Thoracic aorta (tissue), 2 donors: ENCODE results near the gene CAPN5. TPM values are rescaled to one million over a fixed set of nuclear protein-coding genes. Genes with fewer than 3 reads are reported as not detected.

Source experiments
- ATAC-seq: fragments of 150-250 bp; one replicate; pipeline ENCODE4 v1.8.0; 2017; ENCODE audit warnings: low read depth; ENCODE audit not compliant: insufficient number of reproducible peaks, low FRiP score
- DNase-seq: peaks from one replicate; pipeline ENCODE4 v3.0.0-alpha.2; 2020; ENCODE audit warnings: low spot score
- H3K27ac ChIP-seq, 2 donors: fragments of 200-600 bp; sonication (generic); 1 replicate in 1 of 2; 2 replicates in 1 of 2; pipeline ENCODE4 v1.5.1; 2016; ENCODE audit warnings: mild to moderate bottlenecking in 2 of 2, moderate library complexity in 2 of 2
- H3K27me3 ChIP-seq: fragments of 200-600 bp; sonication (generic); replicated peaks from 2 replicates; pipeline ENCODE4 v1.6.0; 2016; ENCODE audit warnings: mild to moderate bottlenecking; ENCODE audit not compliant: insufficient read depth
- H3K36me3 ChIP-seq: fragments of 200-600 bp; sonication (generic); one replicate; pipeline ENCODE4 v1.5.1; 2016
- H3K4me1 ChIP-seq, 2 donors: fragments of 200-600 bp; sonication (generic); 1 replicate in 1 of 2; 2 replicates in 1 of 2; pipeline versions ENCODE4 v1.5.1 to v1.6.0; 2016; ENCODE audit warnings: low read depth in 2 of 2, mild to moderate bottlenecking in 1 of 2; ENCODE audit not compliant: control insufficient read depth in 1 of 2
- H3K4me3 ChIP-seq: fragments of 200-600 bp; sonication (generic); 2 replicates; pipeline ENCODE4 v1.5.1; 2016; ENCODE audit warnings: mild to moderate bottlenecking
- H3K9me3 ChIP-seq: fragments of 200-600 bp; sonication (generic); 2 replicates; pipeline ENCODE4 v1.5.1; 2016
- total RNA-seq, 2 donors: library from RNA; depleted of rRNA; stranded (reverse); fragments of >200 nt; gene quantifications; one replicate each; pipeline versions ENCODE4 v1.1.0 to v1.2.3, GENCODE V29; 2016
- TF ChIP-seq, protein P1 (sequence below): fragments of 200-600 bp; sonication (generic); IDR thresholded peaks from one replicate; pipeline ENCODE4 v1.5.1; 2019; ENCODE audit warnings: antibody characterized with exemption

CAPN5 gene
- total RNA-seq, 2 donors from 2014 or later, result 9.5 to 20.8 TPM

DNA sequence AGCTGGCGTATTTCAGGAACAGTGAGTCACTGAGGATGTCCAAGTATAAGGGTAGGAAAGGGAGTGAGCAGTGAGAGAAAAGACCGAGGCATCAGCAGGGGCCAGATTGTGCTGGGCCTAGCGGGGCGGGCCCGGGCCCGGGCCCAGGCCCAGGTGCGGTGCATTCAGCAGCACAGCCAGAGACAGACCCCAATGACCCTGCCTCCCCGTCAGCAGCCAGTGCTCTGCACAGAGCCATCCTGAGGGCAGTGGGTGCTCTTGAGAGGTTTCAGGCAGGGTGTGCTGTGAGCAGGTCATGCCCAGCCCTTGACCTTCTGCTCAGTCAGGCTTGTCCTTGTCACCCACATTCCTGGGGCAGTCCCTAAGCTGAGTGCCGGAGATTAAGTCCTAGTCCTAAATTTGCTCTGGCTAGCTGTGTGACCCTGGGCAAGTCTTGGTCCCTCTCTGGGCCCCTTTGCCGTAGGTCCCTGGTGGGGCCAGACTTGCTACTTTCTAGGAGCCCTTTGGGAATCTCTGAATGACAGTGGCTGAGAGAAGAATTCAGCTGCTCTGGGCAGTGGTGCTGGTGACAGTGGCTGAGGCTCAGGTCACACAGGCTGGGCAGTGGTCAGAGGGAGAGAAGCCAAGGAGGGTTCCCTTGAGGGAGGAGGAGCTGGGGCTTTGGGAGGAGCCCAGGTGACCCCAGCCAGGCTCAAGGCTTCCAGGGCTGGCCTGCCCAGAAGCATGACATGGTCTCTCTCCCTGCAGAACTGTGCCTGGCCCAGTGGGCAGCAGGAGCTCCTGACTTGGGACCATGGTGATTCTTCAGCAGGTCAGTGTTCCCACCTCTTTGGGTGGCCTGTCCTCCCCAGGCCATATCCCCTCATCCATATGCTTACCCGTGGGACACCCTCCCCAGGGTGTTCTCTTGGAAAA, 63.3 kb downstream of the CAPN5 start:
- Histone ChIP-seq H3K27ac (peak overlapping the region; percentile 55 to 69), H3K4me3 (no peak overlapping the region), H3K36me3 (no peaks in the 10 kb centered on the region), H3K4me1 (peaks cover 18 to 38% of the 10 kb centered on the region in 2 donors), H3K27me3 (no peaks in the 10 kb centered on the region), H3K9me3 (no peaks in the 10 kb centered on the region)
- TF ChIP-seq, protein P1, sequence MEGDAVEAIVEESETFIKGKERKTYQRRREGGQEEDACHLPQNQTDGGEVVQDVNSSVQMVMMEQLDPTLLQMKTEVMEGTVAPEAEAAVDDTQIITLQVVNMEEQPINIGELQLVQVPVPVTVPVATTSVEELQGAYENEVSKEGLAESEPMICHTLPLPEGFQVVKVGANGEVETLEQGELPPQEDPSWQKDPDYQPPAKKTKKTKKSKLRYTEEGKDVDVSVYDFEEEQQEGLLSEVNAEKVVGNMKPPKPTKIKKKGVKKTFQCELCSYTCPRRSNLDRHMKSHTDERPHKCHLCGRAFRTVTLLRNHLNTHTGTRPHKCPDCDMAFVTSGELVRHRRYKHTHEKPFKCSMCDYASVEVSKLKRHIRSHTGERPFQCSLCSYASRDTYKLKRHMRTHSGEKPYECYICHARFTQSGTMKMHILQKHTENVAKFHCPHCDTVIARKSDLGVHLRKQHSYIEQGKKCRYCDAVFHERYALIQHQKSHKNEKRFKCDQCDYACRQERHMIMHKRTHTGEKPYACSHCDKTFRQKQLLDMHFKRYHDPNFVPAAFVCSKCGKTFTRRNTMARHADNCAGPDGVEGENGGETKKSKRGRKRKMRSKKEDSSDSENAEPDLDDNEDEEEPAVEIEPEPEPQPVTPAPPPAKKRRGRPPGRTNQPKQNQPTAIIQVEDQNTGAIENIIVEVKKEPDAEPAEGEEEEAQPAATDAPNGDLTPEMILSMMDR, result no peak
- ATAC-seq (no peak), DNase-seq (no peak)

DNA sequence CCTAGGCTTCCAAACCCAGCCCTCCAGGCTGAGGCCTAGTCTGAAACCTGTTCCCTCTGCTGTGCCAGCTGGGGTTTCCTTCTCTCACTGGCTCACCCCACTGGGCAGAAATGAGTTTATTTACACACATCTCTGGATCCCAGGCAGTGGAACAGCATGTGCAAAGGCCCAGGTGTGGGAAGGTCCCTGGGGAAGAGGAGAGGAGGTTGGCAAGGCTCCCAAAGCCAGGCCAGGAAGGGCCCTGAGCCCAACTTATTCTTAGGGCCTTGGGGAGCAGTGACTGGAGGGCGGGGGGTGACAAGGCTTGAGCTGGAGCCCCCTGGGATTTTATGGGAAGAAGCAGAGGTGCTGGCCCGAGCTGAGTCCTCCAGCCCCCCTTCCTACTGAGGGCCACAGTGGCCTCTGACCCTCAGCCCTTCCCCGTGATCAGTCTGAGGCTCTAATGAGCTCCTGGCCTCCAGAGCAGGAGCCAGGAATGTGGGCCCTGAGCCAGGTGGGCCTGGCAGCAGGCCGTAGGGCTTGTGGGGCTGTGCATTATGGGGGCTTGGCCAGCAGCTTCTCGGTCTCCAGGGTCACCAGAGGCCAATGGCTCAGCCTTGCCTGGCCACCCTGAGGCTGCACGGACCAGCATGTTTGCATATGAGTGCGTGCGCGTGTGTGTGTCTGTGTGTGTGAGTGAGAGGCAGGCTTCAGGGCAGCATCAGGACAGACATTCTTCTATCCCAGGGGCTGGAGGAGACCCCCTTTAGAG, 64.2 kb downstream of the CAPN5 start:
- ATAC-seq (peak; percentile 33), DNase-seq (no peak)
- Histone ChIP-seq H3K27me3 (no peaks in the 10 kb centered on the region), H3K4me3 (no peak overlapping the region), H3K27ac (peak overlapping the region; percentile 55 to 69), H3K9me3 (no peaks in the 10 kb centered on the region), H3K36me3 (no peaks in the 10 kb centered on the region), H3K4me1 (peaks cover 18 to 38% of the 10 kb centered on the region in 2 donors)
- TF ChIP-seq, protein P1, result no peak

DNA sequence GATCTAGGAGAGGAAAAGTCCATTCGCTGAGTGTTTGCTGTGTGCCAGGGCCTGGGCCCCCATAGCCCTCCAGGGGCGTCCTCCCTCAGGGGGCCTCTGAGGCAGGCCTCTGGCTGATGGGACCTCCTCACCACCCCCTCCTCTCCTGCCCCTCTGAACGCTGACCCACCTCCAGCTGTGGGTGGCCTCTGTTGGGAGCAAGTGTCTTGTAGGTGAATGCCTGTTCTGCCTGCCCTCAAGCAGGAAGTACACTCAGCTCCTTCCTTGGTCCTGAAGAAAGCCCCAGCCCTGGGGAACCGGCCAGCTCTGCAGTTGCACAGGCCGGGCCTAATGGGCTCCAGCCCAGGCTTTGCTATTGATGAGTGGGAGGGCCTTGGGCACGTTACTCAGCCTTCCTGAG, 64.8 kb downstream of the CAPN5 start:
- no peak for ATAC-seq
- Histone ChIP-seq H3K4me3 (no peak overlapping the region), H3K4me1 (peaks cover 18 to 38% of the 10 kb centered on the region in 2 donors), H3K36me3 (no peaks in the 10 kb centered on the region), H3K27me3 (no peaks in the 10 kb centered on the region), H3K9me3 (no peaks in the 10 kb centered on the region), H3K27ac (peak overlapping the region; percentile 45 to 69)
- no peak for DNase-seq
- TF ChIP-seq, protein P1, result no peak

DNA sequence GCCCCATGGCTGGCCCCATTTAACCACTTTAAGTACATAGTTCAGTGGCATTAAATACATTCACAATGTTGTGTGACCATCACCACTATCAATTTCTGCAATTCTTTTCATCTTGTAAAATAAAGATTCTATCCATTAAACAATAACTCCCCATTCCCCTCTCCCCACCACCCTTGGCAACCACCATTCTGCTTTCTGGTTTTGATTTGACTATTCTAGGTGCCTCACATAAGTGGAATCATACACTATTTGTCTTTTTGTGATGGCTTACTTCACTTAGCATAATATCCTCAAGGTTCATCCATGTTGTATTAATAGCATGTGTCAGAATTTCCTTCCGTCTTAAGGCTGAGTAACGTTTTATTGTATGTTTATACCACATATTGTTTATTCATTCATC, 68.3 kb downstream of the CAPN5 start:
- Histone ChIP-seq H3K36me3 (no peaks in the 10 kb centered on the region), H3K4me3 (no peak overlapping the region)
- ATAC-seq, result no peak

More for the DNA sequence above, 68.3 kb downstream of the CAPN5 start:
- H3K27me3 ChIP-seq, result no peaks in the 10 kb centered on the region
- peaks cover 10 to 19% of the 10 kb centered on the region in 2 donors for H3K4me1 ChIP-seq
- no peak overlapping the region for H3K27ac ChIP-seq
- no peaks in the 10 kb centered on the region for H3K9me3 ChIP-seq
- no peak for DNase-seq
- TF ChIP-seq, protein P1, result no peak
